Thyroid gland (tissue), 4 donors: Measurements from ENCODE around the gene TNS4.

Source experiments
- CTCF ChIP-seq, 6 experiments: fragments of 200-600 bp in 3 of 6; fragments of 450-650 bp in 3 of 6; sonication (generic) in 3 of 6; IDR thresholded peaks; one replicate each; pipeline ENCODE4 v1.5.1; 2016 to 2019; ENCODE audit warnings: antibody characterized with exemption in 6 of 6, mild to moderate bottlenecking in 2 of 6, inconsistent platforms in 1 of 6, moderate library complexity in 1 of 6
- POLR2A ChIP-seq, 2 donors: fragments of 450-650 bp; IDR thresholded peaks; one replicate each; pipeline ENCODE4 v1.6.1; 2017; ENCODE audit warnings: antibody characterized with exemption in 2 of 2, mild to moderate bottlenecking in 2 of 2, moderate library complexity in 1 of 2

GRCh38 chr17:40490982-40491381 lies 10.4 kb downstream of the TNS4 start:
- TF ChIP-seq CTCF (IDR thresholded peaks at IDR 0.05): no peak
- TF ChIP-seq POLR2A (IDR thresholded peaks at IDR 0.05): no peak
